Activated T-helper 1 cell treated with anti-CD3 and anti-CD28 coated beads, Interleukin-2, amount 50 U/mL, for 16 hours (primary cell): ENCODE measurements around the gene AIFM2.

Source experiments
- DNase-seq, 2 donors: peaks; one replicate each; pipeline ENCODE4 v3.0.0-alpha.2; 2020; ENCODE audit warnings: low read depth in 1 of 2, low spot score in 1 of 2

AIFM2 gene

DNA sequence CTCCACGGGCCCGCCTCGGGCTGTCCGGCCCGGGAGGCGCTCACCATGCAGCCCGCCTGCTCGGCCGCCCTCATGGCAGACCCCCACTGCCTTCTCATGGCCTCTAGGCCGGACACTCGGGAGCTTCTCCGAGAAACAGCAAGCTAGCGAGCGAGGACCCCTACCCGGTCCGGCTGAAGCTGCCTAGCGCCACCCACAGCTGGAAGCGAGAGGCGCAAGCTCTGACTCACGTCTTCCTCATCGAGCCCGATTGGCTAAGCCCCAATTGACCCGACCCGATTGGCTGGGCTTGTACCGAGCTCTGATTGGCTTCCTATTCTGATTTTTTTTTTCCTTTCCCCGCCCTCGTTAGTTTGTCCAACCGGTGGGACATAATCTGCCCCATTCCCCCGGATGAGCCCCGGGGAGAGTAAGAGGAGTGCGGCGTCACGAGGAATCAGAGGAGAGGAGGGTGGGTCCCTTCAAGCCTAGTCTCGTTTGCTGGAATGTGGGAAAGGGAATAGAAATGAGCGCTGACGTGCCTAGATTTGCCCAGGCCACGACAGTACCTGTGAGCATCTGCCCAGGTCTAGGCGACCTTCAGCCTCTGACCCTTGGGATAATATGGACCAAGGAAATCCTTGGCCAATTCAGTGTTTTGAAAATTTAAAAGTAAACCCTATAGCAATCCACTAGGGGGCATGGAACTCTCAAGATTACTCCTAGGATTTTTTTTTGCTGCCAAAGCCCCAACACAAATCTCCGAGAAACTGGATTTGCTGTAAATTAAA lies 14.0 kb upstream of the AIFM2 start, which contains the start of gene TYSND1:
TSS of gene TYSND1 (minus strand) at position 212 of the 770 bp plus-strand sequence. CDS start at position 98, 114 bp downstream.
- peak; percentile 81 to 83 for DNase-seq

DNA sequence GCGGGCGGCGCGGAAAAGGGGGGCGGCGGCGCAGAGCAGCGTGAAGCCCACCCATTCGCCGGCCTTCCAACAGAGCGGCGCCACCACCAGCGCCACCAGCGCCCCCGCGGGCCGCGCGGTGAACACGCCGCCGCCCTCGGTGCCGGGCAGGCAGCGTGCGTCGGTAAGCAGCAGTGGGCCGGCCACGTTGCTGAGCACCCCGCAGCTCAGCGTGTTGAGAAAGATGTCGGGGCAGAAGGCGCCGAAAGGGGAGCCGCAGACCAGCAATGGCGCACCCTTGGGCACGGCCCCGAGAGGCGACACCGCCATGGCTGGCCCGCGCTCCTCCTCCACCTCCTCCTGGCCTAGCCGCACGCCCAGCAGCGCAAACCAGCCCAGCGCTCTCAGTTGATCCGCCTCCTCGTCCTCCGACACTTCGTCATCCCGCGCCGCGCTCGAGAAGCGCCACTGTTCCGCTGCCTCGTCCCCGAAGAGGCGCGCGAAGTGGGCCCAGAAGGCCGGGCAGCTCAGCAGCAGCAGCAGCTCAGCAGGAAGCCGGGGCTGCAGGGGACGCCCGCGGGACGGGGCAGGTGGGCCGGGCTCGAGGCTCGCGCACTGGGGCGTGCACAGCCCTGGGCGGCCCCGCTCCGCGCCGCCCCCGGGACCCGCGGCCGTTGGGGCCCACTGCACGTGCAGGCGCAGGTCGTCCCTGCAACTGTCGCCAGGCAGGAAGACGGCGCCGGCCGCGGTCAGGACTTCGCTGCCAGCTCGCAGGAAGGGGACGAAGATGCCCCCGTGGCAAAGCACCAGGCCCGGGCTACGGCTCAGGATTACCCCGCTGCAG lies 13.3 kb upstream of the AIFM2 start:
- DNase-seq, result peak; percentile 34 to 59

DNA sequence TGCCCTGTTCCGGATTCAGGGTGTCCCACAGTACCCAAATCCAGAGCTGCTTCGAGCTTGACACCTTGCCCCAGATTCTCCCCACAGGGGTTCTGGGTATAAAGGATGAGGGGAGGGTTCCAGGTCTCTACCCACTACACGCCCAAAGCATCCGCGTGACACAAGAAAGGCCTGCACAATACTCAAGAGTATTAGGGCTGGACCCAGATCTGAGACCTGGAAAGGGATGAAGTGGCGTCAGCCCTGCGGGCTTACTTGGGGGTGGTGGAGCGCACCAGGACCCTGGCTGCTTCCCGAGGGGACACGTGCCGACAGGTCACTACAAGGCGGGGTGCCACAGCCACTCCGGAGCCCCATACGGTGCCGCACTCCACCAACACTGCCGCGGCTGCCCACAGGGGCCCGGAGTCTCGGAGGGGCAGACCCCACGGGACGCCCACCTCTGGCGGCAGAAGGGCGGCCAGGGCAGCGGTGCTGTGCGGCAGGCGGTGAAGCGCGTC lies 12.6 kb upstream of the AIFM2 start:
- DNase-seq, result no peak

DNA sequence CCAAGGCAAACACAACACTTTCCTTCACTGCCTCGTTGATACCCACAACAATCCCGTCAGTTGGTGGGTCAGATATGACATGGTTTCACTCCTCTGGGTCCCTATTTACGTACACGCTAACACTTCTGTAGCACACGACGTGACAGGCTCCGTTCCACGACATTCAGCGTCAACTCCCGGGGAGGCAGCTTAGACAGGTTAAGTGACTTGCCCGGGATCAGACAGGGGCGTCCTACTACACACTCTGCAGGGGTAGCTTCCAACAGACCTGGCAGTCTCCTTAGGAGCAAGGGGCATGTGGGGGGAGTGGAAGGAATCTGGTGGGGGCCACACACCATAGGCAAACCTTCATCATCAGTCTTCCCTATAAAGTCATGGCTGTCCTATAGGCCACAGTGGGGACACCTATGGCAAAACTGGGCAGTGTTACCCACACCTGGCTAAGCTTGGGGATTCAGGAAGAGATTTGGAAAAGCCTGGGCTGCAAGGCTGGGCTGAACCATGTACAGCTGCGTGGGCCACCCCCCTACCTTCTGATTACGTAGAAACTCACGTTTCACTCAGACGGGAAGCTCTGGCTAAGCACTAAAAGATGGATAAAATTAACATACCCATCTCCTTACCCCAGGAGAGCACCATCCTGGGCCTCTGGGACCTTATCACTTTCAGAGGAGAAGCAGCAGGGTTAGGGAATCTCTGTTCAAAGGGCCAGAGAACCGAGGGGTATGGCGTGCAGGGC lies 11.9 kb upstream of the AIFM2 start:
- no peak for DNase-seq

DNA sequence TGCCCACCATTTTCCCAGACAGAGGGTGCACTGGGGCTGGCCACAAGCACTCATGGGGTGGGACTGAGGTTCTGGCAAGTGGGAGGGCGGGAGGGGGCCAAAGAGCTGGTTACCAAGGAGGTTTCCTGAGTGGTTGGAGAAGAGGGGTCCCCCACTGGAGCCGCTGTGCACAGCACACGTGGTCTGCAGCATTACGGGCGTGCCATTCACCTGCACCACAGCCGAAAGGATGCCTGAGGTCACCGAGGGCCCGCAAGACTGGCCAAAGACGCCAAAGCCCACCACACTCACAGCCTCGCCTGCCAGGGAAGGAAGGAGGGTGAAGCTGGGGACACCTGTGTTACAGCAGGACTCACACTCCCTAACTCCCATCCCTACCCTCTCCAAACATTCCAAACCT lies 9.9 kb upstream of the AIFM2 start:
- DNase-seq, result no peak

DNA sequence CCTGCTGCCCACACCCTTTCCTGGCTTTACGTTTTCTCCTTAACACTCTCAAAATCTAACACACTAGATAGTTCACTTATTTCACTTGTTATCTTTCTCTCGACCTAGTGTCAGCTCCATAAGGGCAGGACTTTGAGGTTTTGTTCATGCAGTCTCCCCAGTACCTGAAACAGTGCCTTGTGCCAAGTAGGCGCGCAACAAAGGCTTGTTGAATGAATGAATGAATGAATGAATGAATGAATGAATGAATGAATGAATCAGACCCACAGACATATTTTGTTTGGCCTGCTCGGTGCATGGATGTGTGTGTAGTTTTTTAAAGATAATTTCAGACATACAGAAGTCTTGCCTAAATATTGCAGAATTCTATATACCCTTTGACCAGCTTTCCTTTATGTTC lies 7.7 kb upstream of the AIFM2 start:
- DNase-seq, result no peak

DNA sequence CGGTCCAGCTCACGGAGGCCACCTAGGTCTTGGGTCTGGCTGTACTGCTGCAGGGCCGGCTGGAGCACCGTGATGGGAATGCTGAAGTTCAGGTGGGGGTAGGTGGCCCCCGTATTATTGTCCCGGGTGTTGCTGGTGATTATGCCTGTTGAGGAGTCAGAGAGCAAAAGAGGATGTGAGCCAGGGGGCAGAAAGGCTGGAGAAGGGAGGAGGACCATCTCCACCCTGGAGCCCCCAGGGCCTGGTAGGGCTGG lies 7.3 kb upstream of the AIFM2 start:
- DNase-seq, result no peak

DNA sequence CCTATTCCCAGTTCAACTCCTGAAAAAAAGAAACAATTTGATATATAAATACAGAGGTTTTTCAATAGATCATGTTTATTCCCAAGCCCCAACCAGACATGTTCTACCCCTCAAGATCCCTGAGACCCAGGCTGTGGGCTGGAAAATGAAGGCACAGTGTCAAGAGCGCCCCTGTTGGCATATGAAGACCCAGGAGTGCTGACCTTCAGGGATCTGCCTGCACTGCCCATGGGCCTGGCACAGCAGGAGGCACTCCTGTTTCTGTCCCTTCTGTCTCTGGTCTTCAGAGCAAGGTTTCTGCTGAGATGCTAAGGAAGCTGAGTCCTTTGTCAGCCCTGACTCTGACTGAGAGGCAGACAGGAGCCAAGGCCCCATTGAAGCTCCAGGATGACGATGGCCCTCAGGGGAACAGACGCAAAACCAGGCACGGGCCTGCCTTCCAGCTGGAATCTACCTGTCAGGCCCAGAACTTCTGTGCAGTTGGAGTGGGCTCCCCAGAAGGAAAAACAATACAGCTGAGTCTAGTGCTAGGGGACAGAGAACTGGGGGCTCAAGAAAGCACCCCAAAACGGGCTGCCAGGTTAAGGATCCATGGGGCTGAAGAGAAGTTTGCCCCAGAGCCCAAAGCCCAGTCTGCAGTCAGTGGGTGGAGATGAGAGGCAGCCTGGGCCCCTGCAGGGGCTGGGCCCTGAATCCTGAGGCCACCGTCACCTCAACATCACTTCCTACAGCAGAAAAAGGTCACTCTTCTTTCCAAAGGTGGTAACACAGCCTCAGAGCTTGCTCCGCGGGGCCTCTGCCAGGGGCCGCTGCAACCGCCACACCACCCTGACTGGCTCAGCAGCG lies 6.7 kb upstream of the AIFM2 start:
- no peak for DNase-seq

DNA sequence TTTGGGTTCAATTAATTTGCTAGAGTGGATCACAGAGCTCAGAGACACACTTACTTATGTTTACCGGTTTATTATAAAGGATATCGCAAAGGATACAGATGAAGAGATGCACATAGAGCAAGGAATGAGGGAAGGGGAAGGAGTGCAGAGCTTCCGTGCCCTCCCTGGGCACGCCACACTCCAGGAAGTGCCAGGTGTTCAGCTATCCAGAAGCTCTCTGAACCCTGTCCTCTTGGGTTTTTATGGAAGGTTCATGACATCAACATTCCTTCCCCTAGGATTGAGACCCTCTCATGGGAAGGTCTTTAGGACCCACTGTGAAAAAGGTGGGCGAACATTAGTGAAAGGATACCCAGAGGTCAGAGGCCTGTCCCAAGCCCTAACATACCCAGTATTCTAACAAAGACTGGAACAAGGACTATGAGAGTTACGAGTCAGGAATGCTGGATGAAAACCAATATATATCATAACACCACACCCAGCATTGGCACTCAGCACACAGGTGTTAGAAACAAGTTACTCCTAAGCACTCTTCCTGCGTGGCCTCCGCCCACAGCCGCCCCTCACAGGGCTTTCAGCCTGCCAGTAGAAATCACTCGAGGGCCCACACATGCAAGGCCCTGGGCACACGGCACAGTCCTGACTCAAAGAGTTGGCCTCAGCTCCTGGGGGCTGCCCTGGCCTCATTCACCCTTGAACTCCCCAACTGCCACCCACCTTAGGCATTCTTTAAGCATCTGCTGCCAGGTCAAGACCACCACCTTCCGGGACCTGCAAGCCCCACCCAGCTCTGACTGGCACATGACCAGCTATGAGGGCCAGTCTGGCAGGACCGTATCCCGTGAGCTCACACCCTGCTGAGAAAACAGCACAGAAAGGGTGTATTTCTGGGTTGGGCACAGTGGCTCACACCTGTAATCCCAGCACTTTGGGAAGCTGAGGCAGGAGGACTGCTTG lies 5.6 kb upstream of the AIFM2 start:
- DNase-seq, result no peak

DNA sequence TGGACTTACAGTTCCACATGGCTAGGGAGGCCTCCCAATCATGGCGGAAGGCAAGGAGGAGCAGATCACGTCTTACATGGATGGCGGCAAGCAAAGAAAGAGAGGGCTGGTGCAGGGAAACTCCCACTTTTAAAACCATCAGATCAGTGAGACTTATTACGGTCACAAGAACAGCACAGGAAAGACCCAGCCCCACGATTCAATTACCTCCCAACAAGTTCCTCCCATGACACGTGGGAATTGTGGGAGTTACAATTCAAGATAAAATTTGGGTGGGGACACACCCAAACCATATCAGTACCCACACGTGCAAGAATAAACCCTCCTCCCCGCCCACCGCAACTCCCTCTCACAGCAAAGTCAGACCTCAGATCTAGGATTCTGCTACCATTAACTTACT lies 4.5 kb upstream of the AIFM2 start:
- no peak for DNase-seq

DNA sequence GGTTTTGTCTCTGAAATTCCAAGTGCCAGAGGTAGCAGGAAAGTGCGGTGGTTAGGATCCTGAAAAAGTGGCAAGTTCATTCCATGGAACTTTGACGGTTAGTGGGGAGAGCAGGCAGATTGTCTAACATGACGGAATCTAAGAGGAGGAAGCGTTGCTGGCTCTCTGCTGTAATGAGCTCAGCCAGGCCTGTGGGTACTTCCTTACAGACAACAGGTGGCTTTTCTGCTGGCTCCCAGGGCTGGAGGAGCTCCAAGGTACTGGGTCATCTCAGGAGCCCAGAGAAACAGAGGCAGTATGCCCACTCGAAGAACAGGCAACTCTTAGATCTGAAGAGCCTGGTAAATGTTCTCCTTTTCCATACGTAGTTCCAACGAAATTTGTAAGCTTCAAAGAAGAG lies 3.1 kb upstream of the AIFM2 start:
- no peak for DNase-seq

DNA sequence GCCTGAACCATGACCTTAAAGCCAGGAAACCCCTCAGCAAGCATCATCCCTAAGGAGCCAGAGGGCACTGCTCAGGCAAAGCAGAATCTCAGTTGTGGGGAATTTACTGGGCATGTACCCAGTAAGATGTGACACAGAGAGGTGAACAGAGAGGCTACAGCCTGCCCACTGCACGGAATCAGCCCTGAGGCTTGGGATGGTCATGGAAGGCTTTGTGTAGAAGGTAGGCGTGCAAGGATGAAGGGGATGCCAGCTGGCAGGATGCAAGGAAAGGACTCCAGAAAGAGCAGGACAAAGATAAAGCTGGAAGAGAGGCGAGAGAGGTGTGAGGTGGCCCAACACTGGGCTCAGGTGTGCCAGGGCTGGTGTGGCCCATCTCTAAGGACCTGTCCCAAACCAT lies 2.4 kb upstream of the AIFM2 start:
- DNase-seq, result no peak

DNA sequence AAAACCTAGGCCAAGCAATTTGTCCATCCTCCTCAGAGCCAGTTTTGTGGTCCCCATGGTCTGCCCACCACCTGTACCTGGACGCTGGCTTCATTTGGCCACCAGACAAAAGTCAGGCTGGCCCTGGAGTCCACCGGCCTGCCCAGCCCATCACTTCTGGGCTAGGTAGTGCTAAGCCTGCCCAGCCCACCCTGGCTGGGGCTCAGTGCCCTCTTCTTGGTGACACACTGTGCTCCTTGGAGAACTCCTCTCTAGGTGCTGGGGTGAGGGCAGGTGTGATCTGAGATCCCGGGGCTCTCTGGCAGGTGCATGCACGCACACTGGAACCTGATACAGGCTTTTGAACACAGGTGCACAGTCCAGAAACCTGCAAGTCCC lies 1.1 kb downstream of the AIFM2 start:
- DNase-seq, result no peak

DNA sequence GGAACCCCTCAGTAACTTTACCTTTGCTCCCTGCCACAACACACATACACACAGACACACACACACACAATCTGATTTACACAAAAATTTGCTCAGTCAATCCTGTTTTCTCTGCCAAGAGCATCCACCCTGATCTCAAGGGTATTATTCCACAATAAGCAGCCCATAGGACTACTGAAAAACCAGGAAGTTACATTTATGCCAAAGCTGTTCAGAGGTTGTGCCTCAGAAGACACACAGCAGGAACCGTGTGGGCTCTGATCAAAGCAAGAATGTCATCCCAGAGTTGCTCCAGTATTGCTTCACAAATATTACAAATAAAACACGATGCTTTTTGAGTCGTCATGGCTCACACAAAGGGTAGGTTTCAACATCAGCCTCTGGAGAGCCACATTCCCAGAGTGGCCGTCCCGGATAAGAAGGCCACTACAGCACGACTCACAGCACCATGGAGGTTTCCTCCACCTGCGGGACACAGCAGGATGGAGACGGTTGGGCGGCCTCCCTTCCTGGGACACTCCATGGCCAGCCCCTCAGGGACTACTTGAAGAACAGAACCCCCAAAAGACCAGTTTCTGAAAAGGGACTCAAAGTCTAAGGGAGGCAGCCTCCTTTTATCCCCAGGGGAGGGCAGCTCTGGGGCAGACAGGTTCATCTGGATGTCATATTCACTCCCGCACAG lies 1.6 kb downstream of the AIFM2 start:
- no peak for DNase-seq

DNA sequence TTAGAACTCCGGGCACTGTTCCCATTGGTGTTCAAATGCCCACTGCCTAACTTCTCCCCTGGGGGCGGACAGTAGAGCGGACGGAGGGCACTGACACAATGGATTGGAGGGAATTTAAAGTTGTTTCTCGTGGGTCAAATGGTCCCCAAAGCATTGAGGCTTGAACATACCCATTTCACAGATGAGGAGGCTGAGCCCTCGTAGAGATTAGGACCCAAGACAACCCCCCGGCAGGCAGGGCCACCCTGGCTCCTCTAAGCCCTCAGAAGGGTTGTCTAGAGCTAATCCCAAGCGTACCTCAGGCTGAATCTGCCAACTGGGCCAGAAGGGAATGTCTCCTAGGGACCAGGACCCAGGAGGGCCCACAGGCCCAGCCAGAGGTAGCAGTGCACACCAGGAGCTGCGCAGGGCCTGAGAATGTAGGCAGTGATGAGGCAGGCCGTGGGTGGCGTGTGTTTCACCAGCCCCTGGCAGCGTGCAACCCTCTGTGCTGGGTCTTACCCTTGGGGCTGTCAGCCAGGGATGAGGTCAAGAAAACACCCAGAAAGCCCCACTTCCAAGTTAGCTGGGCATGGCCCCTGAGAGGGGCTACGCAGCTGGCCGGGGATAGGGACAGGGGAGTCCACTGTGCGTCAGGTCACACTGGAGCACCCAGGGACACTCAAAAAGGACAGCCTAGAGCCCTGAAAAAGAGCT lies 5.8 kb downstream of the AIFM2 start:
- DNase-seq, result no peak

DNA sequence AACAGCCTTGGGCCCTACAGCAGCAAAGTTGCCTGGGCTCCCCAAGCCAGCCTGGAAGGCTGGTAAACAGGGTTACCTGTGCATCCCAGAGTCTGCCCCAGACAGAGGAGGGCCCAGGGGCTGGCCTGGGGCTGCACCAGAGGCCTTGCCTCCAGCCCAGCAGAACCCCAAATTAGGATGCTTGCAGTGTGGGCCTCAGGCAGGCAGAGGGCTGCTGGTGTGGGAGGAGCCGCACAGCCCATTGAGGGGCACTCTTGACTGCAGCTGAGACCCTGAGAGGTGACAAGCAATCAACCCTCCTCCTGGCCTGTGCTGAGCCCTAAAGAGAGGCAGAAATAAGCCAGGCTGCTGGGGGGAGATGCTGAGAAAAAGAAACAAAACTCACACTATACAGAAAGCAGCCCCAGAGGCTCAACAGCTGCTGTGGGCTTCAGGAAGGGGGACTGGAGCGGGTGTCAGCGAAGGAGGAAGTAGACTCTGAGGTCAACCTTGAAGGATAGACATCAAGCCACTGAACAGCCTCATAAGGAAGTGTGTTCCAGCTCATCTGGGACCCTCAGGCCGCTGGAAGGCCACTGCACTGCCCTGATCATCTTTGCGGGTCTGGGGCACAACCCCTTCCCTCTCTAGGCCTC lies 6.6 kb downstream of the AIFM2 start:
- DNase-seq, result no peak

DNA sequence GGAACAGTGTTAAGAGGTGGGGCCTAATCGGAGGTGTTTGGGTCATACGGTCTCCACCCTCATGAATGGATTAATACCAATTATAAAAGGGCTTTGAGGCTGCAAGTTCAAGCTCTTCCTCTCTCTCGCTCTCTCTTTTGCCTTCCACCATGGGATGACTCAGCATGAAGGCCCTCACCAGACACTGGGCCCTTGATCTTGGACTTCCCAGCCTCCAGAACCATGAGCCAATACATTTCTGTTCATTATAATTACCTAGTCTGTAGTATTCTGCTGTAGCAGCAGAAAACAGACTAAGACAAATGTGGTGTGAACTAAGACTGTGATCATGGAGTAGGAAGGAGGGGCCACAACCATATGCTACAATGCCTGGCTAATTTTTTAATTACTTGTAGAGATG lies 7.7 kb downstream of the AIFM2 start:
- DNase-seq, result no peak

DNA sequence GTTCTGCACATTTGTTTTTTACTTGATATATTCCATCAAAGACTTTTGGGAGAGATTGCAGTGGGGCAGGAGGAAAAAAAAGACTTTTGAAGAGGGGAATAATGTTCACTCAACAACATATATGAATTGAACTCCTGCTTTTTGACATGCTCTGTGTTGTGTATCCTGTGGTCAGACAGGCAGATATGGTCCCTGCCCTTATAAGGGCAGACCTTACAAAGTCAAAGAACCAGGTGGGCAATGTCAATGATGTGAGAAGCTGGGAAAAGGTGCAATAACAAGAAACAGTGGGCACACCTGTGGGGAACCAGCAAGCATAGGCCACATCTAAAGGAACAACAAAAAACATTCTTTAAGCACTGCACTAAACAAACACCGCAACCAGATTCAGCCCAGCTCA lies 8.2 kb downstream of the AIFM2 start:
- DNase-seq, result no peak
